ENCODE measurements around the gene SH3YL1.
"Not testable (repeated sequence)": the region's sequence is repeated elsewhere in the genome, so short reads cannot be mapped to it uniquely, and the experiment has no call there.

SH3YL1 gene

DNA sequence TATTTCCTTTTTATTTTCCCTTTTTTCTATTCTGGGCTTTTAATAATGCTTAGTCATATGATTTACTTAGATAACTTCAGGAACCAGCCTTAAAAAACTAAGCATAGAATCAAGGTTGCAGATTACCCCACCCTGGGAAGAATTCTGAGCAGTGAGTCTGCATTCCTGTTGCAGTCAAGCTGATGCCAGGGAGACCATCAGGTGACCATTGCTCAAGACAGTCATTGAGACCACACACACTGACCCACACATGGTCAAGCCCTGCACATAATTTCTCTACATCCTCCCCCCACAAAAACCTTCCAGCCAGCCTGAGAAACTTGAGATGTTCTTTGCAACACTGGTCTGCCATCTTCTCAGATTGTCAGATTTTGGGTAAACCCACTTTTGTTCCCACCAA, 83.9 kb downstream of the SH3YL1 start:
- no peak for DNase-seq (ENCODE audit: low read depth)

GRCh38 chr2:177733-178132, 86.1 kb downstream of the SH3YL1 start:
- DNase-seq (ENCODE audit: low read depth) = no peak

DNA sequence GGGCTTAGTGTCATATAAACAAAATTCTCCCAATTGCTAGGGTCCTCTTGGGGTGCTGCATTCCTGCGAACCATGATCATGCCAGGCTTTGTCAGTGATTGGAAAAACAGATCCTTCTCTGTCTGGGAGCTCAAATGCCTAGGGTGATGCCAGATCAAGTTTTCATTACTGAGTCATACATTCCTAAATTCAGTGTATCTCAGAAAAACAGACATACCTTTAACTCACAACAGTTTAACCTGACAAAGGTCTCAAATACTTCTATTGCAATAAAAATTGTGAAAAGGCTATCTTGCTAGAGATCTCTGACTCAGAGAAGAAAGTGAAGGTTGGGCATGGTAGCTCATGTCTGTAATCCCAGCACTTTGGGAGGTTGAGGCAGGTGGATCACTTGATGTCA, 86.9 kb downstream of the SH3YL1 start:
- no peak for DNase-seq (ENCODE audit: low read depth)

GRCh38 chr2:175880-176820, 87.7 kb downstream of the SH3YL1 start:
- DNase-seq (ENCODE audit: low read depth) = peak; percentile 6

DNA sequence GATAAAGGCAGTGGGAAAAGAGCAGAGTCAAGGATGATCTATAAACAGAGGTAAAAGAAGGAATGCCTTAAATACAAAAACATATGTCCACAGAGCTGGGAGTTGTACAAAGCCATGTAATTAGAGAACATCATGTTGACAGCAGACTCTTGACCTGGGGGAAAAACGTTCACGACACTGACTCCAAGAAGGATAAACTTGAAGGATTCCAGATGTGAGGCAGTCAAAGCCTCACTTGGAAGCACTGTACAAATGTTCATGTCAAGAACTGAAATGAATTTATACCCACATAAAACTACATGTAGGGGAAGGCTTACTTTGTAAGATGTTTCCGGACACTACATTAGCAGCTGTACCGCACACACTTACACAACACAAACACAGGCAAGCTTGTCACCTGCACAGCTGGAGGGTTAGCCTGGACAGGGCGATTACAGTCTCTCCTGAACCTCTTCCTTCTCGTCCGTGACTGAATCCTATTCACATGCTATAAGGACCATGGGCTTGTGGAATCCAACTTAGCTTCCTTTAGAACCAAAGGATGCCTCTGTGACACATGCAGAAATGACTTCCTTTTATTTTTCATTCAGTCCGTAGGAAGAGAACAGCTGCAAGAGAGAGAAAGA, 88.6 kb downstream of the SH3YL1 start:
- DNase-seq (ENCODE audit: low read depth) = no peak

DNA sequence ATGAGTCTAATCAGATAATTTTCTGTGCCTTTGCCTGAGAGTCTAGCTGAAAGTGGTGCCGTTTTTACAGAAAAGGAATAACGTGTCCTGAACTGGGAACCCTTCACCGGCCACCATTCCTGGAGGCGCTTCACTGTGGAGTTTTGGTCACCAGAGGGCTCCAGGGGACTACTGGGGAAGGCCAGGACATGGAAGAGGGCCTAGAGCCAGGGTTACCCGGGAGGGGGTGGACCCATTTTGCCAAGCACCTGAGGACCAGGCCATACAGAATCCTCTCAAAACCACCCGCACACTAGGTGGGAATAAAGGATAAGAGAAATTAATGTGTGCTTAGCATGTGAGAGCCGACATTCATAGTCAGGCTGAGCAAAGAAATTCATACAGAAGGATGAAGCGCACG, 91.7 kb downstream of the SH3YL1 start:
- not testable (repeated sequence) for DNase-seq (ENCODE audit: low read depth)

GRCh38 chr2:169741-170140, 94.1 kb downstream of the SH3YL1 start:
- no peak for DNase-seq (ENCODE audit: low read depth)

Data from T-helper 22 cell (primary cell).